ENCODE results near the gene DPP3.

- TF ChIP-seq CTCF (IDR thresholded peaks at IDR 0.05) (no peak), POLR2A (IDR thresholded peaks at IDR 0.05) (no peak)
Observed at GRCh38 chr11:66437979-66438503, 42.2 kb upstream of the DPP3 start.
